GM18507 (cell line): Measurements from ENCODE around the gene PRR23C.

Experiments
- DNase-seq: peaks from one replicate; pipeline ENCODE4 v3.0.0; 2011; ENCODE audit warnings: low read depth; ENCODE audit not compliant: insufficient read length; ENCODE audit errors: extremely low spot score
- FAIRE-seq: peaks from 2 replicates; lab custom pipeline; 2011; peaks lifted over from hg19 to GRCh38; lab: Jason Lieb, UNC

PRR23C gene

GRCh38 chr3:139006051-139006716 lies 38.5 kb downstream of the PRR23C start, which contains the start of gene PRR23A:
PRR23A (minus strand) TSS chr3:139006268; CDS start chr3:139006268, 0 bp downstream.
- FAIRE-seq (no peak), DNase-seq (no peak)

DNA sequence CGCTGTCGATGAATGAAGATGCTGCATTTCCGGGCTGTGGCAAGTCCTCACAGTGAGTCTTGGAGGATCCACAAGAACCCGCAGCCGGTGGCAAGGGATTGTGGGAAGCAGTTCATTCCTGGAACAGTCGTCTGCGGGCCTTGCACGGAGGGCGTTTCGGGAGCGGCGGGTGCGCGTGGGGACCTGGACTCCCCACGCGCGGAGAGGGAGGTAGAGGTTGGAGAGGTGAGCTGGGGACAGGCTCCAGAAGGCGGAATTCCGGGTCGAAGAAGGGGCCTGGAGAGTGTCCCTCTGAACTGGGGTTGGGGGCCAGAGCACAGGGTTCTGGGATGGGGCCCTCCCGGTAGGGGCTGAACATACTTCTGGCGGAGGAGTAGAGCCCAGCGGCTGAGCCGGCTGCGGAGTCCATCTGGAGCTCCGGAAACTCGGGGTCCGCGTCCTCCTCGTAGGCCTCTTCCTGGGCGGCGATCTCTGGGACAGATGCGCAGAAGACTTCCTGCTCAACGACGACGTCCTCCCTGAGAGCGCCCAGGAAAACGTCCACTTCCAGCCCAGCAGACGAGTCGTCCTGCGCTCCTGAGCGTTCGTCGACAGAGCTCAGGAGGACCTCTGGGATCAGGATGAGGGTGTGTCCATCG lies 39.2 kb downstream of the PRR23C start:
- no peak for DNase-seq
- FAIRE-seq = no peak

- DNase-seq = no peak
- no peak for FAIRE-seq
Observed at GRCh38 chr3:138995706-138996105, 49.0 kb downstream of the PRR23C start.
